Smooth muscle cell (in vitro differentiated cells): ENCODE measurements around the gene SLC35D3. TPM values are rescaled to one million over a fixed set of nuclear protein-coding genes. Genes with fewer than 3 reads are reported as not detected.

Source experiments
- DNase-seq: peaks from one replicate; lab custom pipeline; 2025; ENCODE audit not compliant: unreplicated experiment; lab: John Stamatoyannopoulos, UW
- H2AFZ ChIP-seq: fragments of 200-600 bp; sonication (generic); 2 replicates; pipeline ENCODE4 v1.6.0; 2016; ENCODE audit warnings: antibody characterized with exemption, low read depth, mild to moderate bottlenecking
- H3F3A ChIP-seq: fragments of 200-600 bp; sonication (generic); 2 replicates; pipeline ENCODE4 v1.6.0; 2017; ENCODE audit warnings: antibody characterized with exemption, low read depth
- H3K27ac ChIP-seq: fragments of 200-600 bp; sonication (generic); 2 replicates; pipeline ENCODE4 v1.5.1; 2016; ENCODE audit warnings: low read depth, mild to moderate bottlenecking
- H3K27me3 ChIP-seq: fragments of 200-600 bp; sonication (generic); 2 replicates; pipeline ENCODE4 v1.6.1; 2016; ENCODE audit warnings: low read depth, mild to moderate bottlenecking
- H3K36me3 ChIP-seq: fragments of 200-600 bp; sonication (generic); 2 replicates; pipeline ENCODE4 v1.5.1; 2016; ENCODE audit warnings: low read depth
- H3K4me1 ChIP-seq: fragments of 200-600 bp; sonication (generic); 2 replicates; pipeline ENCODE4 v1.5.1; 2016; ENCODE audit warnings: low read depth
- H3K4me2 ChIP-seq: fragments of 200-600 bp; sonication (generic); 2 replicates; pipeline ENCODE4 v1.6.0; 2016; ENCODE audit warnings: mild to moderate bottlenecking
- H3K4me3 ChIP-seq: fragments of 200-600 bp; sonication (generic); 2 replicates; pipeline ENCODE4 v1.5.1; 2016; ENCODE audit warnings: mild to moderate bottlenecking
- H3K79me2 ChIP-seq: fragments of 200-600 bp; sonication (generic); 2 replicates; pipeline ENCODE4 v1.6.0; 2016; ENCODE audit warnings: low read depth, mild to moderate bottlenecking
- H3K9ac ChIP-seq: fragments of 200-600 bp; sonication (generic); 2 replicates; pipeline ENCODE4 v1.6.0; 2016; ENCODE audit warnings: low read depth
- H3K9me3 ChIP-seq: fragments of 200-600 bp; sonication (generic); replicated peaks from 2 replicates; pipeline ENCODE4 v1.5.1; 2016; ENCODE audit warnings: low read depth
- H4K20me1 ChIP-seq: fragments of 200-600 bp; sonication (generic); 2 replicates; pipeline ENCODE4 v1.6.0; 2016; ENCODE audit warnings: low read depth
- CTCF ChIP-seq: fragments of 200-600 bp; sonication (generic); IDR thresholded peaks from 2 replicates; pipeline ENCODE4 v1.5.1; 2017; ENCODE audit warnings: borderline replicate concordance, mild to moderate bottlenecking, antibody characterized with exemption; ENCODE audit not compliant: insufficient read depth, poor library complexity, severe bottlenecking
- WGBS: methylation state at CpG from one replicate; pipeline ENCODE4 v1.1.7; 2016; ENCODE audit warnings: low lambda C conversion rate; 5-methylcytosine and 5-hydroxymethylcytosine counted together
- polyA plus RNA-seq: library from polyadenylated mRNA; unstranded; fragments of >200 nt; fragmentation: Nextera tagmentation; extraction: Ambion mirVana; gene quantifications from 2 replicates; pipeline ENCODE4 v1.2.1, GENCODE V29; 2016
- total RNA-seq: library from RNA; depleted of rRNA; stranded (reverse); fragments of >200 nt; gene quantifications from 2 replicates; pipeline ENCODE4 v1.2.3, GENCODE V29; 2014

SLC35D3 gene
- total and polyA plus RNA-seq, 2 experiments from 2014 or later = not detected

GRCh38 chr6:136921381-136921935 is 643 bp upstream of the SLC35D3 start:
- Histone ChIP-seq H2AFZ (peak overlapping the region; percentile 62), H3K27me3 (peaks cover 85% of the 10 kb centered on the region), H3K27ac (no peak overlapping the region), H3K4me3 (peak overlapping the region; percentile 60), H3K9me3 (no peaks in the 10 kb centered on the region), H3K36me3 (no peaks in the 10 kb centered on the region), H3K4me1 (peaks cover 18% of the 10 kb centered on the region), H3F3A (no peaks in the 10 kb centered on the region), H3K79me2 (no peaks in the 10 kb centered on the region), H3K9ac (no peak overlapping the region), H4K20me1 (no peaks in the 10 kb centered on the region), H3K4me2 (peak overlapping the region; percentile 98)
- WGBS = 1% methylated on average over 52 of the region's 59 CpGs
- no peak for DNase-seq
- no peak for TF ChIP-seq CTCF

- Histone ChIP-seq H3K79me2 (no peaks in the 10 kb centered on the region), H2AFZ (no peak overlapping the region), H3K4me3 (peak overlapping the region; percentile 60), H3F3A (no peaks in the 10 kb centered on the region), H3K4me2 (peak overlapping the region; percentile 98), H3K9me3 (no peaks in the 10 kb centered on the region), H3K9ac (no peak overlapping the region), H3K4me1 (peaks cover 18% of the 10 kb centered on the region), H3K36me3 (no peaks in the 10 kb centered on the region), H3K27ac (no peak overlapping the region), H3K27me3 (peaks cover 91% of the 10 kb centered on the region), H4K20me1 (no peaks in the 10 kb centered on the region)
- WGBS = 4% methylated on average over 18 of the region's 29 CpGs
- no peak for DNase-seq
- no peak for TF ChIP-seq CTCF
Measured at GRCh38 chr6:136922685-136923006, 545 bp downstream of the SLC35D3 start.

- Histone ChIP-seq H3K4me3 (no peak overlapping the region), H3K27ac (no peak overlapping the region), H3F3A (no peaks in the 10 kb centered on the region), H4K20me1 (no peaks in the 10 kb centered on the region), H3K9me3 (no peaks in the 10 kb centered on the region), H2AFZ (no peak overlapping the region), H3K27me3 (peaks cover 87% of the 10 kb centered on the region), H3K9ac (no peak overlapping the region), H3K4me1 (peaks cover 18% of the 10 kb centered on the region), H3K36me3 (no peaks in the 10 kb centered on the region), H3K79me2 (no peaks in the 10 kb centered on the region), H3K4me2 (no peak overlapping the region)
- no peak for TF ChIP-seq CTCF
- no peak for DNase-seq
- whole genome bisulfite sequencing = 45% methylated on average over 56 of the region's 65 CpGs
Measured at GRCh38 chr6:136923116-136923953, 1.2 kb downstream of the SLC35D3 start.
